GM18868 (cell line): ENCODE measurements around the gene SLC34A3.

Source experiments
- ATAC-seq: cut with Tn5 transposase; IDR thresholded peaks from one replicate; pipeline ENCODE4 v1.9.1; 2021; ENCODE audit warnings: mild to moderate bottlenecking, moderate library complexity; ENCODE audit not compliant: unreplicated experiment

The SLC34A3 gene

DNA sequence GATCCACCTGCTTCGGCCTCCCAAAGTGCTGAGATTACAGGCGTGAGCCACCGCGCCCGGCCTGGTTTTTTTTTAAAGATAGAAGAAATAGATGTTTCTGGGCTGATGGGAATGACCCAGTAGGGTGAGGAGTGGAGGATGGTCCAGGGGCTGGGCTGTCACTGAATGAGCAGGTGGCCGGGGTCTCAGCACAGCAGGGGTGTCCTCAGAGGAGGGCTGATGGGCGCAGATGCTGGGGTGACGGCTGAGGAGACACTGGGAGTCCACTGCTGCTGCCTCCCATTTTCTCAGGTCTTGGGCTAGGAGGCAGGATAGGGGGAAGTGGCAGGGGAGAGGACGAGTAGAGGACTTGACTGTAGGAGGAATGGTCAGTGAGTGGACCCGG is 44.5 kb downstream of the SLC34A3 start:
- ATAC-seq: no peak

DNA sequence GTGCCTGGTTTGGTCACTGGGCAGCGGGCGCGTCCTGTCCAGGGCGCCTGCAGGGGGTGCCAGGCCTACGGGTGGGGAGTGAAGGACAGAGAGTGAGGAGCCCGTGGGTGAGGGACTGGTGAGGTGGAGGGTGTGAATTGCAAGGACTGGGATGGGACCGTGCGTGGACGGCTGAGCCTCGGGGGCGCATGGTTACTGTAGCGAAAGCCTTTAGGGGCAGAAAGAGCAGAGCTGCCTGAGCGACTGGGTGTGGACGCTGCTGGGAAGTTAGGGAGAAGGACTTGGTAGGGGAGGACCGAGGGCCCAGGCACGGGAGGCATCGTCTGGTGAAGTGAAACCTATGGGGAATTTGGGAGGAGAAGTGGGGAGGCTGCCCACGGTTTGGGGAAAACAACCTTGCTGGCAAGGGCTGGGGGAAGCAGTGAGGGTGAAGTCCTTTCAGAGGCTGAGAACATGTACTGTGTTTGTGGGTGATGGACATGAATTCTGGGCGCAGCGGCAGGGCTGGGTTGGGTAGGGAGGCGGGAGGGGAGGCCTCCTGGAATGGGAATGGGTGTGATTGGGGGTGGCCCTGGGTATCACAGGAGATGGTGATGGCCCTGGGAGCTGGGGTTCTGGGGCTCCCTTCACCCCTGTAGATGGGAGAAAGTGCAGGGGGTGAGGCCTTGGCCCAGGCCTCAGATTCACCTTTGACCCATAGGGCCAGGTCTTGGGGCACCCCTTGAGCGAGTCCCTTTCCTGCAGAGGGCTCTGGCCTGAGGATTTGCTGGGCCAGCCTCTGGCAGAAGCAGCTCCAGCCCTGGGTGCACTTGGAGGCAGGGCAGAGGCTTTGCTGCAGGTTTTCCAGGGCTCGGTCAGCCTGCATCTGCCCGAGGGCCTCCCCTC is 45.1 kb downstream of the SLC34A3 start:
- no peak for ATAC-seq

DNA sequence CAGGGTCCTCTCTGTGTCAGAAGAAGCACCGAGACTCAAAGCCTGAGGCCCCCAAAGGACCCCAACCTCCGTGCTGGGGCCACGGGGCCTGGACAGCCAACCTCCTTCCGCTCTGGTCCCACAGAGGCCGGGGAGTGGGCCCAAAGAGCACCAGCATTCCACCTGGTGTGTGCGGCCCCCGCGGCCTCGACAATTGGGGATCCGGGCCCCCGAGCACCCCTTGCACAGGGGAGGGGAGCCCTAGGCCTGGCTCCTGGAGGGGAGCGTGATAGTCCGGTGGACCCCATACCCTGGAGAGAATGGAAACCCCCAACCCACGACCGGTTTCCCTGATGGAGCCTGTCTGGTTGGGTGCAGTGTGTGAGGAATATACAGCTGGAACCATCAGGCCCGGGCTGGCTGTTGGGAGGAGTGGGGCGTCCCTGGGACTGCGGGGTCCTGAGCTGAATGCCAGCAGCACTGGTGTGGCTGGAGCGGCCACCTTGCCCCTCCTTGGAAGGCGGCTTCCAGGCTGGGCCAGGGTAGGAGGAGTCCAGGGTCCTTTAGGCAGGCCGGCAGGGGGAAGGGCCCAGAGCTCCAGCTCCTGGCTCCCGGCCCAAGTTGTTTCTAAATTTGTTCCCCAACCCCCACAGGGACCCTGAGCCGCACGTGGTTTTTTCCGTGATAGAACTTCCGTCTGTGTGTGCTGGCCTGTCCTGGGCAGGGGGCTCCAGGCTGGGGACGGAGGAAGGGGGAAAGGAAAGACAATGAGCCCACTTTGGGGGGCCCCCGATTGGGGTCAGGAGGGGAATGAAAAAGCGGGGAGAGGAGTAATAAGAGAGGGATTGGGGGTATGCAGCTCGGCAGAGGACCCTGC is 46.0 kb downstream of the SLC34A3 start:
- no peak for ATAC-seq

DNA sequence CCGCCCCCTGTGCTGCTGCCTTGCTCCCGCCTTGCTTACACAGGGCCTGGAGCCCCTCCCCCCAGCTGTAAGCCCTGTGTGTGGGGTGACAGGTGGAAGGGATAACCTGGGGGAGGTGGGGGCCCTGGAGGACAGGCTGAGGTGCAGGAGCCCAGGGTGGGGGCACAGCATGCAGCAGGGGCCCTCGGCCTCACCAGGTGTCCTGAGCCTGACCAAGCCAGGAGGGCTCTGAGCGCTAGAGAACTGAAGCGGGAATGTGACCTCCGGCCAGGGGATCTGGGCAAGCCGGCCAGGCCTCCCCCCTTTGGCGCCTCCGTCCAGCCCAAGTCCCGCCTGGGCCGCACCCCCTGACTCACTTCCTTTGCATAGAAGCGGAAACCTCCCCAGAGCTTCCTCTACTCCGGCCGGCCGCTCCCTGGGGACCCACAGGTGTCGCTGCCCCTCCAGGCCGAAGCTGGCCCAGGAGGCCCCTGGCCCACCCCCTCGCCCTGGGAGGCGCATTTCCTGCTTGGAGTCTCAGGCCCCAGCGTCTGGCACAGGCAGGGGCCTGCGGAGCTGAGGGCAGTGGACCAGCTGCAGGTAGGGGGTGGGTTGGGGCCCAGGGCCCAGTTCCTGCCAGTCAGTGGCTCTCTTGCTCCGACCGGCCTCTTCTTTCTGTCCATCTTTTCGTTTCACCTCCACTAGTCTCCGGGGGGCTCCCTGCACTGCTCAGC is 46.8 kb downstream of the SLC34A3 start, which contains the start of gene TOR4A:
Gene TOR4A (plus strand): TSS at position 398 of the 713 bp plus-strand sequence. CDS start 964 bp downstream, outside the sequence.
- ATAC-seq: peak; percentile 70

DNA sequence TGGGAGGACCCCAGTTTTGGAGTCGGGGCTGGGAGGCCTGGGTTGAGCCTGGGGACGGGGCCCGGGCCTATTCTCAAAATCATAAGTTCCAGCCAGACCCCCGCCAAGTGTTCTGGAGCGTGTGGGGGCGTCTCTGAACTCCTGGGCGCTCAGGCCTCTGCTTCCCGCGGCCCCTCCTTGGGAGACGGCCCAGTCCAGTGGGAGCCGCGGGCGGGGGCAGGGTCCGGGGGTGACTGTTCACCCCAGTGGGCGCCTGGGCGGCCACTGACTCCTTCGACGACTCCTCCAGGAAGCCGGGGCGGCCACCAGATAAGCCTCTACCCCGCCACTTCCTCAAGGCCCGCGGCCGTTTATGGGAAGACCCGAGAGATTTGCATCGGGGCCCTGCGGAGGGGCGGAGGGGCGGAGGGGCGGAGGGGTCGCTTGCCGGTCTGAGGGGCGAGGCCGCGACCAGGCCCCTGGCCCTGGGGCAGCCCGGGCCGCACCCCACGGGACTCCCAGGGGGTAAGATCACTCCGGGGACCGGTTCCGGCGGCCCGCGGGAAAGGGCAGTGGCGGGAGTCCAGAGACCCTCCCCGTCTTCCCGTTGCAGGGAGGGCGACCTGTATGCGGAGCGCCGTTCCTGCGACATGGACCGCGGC is 47.5 kb downstream of the SLC34A3 start:
- peak; percentile 8 for ATAC-seq

DNA sequence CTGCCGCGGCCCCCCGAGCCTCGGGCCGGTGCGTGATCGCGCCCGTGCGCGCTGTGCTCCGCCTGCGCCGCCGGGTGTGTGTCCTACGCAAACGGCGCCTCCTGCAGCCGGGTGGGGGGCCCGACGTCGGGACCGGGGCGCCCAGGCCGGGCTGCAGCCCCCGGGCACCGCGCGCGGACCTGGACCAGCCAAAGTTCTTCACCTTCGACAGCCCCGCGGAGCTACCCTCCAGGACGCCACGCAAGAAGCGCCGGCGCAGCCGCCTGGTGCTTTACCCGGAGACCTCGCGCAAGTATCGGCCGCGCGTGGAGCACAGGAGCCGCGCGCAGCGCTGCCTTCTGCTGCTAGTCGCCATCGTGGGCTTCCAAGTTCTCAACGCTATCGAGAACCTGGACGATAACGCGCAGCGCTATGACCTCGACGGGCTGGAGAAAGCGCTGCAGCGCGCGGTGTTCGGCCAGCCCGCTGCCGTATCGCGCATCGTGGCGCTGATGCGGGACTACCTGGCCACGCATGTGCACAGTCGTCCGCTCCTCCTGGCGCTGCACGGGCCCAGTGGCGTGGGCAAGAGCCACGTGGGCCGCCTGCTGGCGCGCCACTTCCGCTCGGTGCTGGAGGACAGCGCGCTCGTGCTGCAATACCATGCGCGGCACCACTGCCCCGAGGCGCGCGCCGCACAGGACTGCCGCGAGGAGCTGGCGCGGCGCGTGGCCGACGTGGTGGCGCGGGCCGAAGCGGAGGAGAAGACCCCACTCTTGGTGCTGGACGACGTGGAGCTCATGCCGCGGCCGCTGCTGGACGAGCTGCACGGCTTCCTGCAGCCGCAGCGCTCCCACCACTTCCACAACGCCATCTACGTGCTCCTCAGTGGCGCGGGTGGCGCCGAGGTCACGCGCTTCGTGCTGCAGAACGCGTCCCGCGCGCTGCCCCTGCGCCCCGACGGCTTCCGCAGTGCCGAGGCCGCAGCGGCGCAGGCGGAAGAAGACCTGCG is 48.3 kb downstream of the SLC34A3 start:
- no peak for ATAC-seq

DNA sequence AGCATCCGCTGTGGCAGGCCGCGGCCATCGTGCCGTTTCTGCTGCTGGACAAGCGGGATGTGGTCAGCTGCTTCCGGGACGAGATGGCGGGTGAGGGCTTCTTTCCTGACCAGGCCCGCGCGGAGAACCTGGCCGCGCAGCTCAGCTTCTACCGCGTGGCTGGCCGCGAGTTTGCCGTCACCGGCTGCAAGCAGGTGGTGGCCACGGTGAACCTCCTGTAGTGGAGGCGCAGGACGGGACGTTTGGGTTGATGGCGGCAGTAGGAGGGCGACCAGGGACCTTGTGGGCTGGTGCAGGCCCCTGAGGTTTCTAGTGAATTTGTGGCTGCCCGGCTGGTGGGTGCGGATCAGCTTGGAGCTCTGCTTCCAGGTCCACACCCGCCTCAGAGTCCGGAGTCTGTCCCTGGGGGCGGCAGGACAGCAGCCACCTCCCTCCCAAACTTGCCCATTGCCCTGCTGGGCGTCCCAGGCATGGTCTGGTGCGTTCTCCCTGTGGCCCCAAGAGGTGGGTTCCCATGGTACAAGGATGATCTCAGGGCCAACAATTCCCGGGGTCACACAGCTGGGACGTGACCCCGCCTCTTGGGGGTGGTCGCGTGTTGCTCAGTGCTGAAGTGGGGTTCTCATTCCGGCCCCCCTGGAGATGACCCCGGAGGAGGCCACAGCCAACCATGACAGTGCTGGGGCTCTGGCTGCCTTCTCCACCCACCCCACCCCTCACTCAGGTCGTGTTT is 49.2 kb downstream of the SLC34A3 start:
- ATAC-seq: no peak

DNA sequence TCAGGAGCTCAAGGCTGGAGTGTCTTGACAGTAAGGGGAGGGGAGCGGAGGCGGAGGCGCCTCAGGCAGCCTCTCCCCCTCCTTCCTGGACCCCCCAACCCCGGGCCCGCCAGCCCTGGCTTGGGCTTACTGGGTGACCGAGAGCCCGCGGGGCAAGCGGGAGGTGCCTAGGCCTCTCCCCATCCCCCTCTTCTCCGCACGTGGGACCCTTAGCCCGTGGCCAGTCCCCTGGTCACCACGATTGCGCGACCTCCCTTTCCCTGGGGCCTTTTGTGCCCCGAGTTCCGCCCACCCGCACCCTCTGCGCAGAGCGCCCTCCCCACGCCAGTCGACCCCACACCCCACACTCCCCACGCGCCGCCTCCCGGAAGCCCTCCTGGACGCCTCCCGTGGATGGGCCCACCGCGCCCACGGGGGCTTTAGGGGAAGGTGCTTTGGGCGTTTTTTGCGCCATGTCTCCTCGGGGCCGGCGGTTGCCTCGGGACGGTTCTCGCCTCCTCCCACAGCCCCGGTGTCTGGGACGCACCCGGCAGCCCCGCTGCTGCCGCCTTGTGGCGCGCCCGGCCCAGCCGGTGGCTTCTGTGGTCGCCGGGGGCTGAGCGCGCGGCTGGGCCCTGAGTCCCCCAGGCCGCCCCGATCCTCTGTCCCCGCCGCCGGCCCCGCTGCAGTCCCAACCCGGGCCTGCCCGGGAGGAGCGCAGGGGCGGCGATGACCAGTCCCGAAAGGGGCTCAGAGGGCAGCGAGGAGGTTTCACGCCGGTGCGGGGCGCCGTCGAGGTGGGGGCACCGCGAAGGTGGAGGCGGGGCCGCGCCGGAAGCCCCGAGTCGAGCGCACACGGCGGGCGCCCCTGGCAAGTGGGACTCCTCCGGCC is 50.0 kb downstream of the SLC34A3 start:
- ATAC-seq: no peak

DNA sequence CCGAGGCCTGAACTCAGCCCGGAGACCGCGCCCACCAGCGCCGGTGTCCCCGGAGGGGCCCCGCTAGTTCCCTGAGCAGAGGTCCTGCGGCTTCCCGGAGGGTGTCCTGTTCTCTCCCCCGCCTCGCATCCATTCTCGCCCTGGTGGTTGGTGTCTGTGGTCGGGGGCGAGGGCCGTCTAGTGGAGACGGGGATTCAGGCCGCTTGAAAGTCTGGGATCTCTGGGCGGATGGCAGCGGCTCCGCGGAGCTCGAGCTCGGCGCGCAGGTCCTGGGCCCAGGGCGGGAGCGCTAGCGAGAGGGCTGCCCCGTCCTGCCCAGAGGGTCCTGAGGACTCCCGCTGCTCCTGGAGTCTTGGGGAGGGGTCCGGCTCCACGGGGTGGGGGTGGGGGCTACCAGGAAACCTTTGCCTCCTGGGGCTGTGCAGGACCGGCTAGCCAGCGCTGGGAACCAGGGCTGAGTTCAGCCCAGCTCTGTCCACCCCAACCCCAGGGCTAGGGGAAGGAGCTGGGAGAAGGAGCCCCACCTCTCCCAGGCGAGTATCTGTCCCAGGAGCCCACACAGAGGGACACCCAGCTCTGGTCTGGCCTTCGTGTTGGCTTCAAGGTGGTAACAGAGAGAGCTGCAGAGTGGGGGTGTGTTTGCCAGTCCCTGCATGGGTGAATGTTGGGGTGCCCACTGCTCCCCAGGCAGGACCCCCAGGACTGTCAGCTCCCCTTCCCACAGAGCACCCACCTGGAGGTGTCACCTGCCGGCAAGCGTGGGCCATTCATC is 50.8 kb downstream of the SLC34A3 start:
- no peak for ATAC-seq
